ENCODE results near the gene BOLA1.

GRCh38 chr1:149929856-149930255, 30.5 kb downstream of the BOLA1 start:
- TF ChIP-seq EZH2 (IDR thresholded peaks at IDR 0.05; ENCODE audit: low read depth, unreplicated experiment) (no peak), CTCF (conservative IDR thresholded peaks at IDR 0.05; ENCODE audit: low read depth in 2 of 2) (no peak), POLR2AphosphoS5 (IDR thresholded peaks at IDR 0.05; ENCODE audit: low read depth) (no peak), CREB1 (CRISPR knock-in tag; IDR thresholded peaks at IDR 0.05; ENCODE audit: low read depth) (no peak), EZH2phosphoT487 (IDR thresholded peaks at IDR 0.05; ENCODE audit: unreplicated experiment) (no peak), ZNF462 (CRISPR knock-in tag; IDR thresholded peaks at IDR 0.05) (no peak), ETS1 (IDR thresholded peaks at IDR 0.05) (no peak), JUNB (IDR thresholded peaks at IDR 0.05; ENCODE audit: unreplicated experiment) (no peak)
- TF ChIP-seq, protein P1, sequence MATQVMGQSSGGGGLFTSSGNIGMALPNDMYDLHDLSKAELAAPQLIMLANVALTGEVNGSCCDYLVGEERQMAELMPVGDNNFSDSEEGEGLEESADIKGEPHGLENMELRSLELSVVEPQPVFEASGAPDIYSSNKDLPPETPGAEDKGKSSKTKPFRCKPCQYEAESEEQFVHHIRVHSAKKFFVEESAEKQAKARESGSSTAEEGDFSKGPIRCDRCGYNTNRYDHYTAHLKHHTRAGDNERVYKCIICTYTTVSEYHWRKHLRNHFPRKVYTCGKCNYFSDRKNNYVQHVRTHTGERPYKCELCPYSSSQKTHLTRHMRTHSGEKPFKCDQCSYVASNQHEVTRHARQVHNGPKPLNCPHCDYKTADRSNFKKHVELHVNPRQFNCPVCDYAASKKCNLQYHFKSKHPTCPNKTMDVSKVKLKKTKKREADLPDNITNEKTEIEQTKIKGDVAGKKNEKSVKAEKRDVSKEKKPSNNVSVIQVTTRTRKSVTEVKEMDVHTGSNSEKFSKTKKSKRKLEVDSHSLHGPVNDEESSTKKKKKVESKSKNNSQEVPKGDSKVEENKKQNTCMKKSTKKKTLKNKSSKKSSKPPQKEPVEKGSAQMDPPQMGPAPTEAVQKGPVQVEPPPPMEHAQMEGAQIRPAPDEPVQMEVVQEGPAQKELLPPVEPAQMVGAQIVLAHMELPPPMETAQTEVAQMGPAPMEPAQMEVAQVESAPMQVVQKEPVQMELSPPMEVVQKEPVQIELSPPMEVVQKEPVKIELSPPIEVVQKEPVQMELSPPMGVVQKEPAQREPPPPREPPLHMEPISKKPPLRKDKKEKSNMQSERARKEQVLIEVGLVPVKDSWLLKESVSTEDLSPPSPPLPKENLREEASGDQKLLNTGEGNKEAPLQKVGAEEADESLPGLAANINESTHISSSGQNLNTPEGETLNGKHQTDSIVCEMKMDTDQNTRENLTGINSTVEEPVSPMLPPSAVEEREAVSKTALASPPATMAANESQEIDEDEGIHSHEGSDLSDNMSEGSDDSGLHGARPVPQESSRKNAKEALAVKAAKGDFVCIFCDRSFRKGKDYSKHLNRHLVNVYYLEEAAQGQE (IDR thresholded peaks at IDR 0.05; ENCODE audit: unreplicated experiment), result no peak
